GM19467 (cell line): Measurements from ENCODE around the gene POP7.
"Not testable (repeated sequence)": the region's sequence is repeated elsewhere in the genome, so short reads cannot be mapped to it uniquely, and the experiment has no call there.

Experiments
- ATAC-seq: cut with Tn5 transposase; IDR thresholded peaks from one replicate; pipeline ENCODE4 v1.9.1; 2021; ENCODE audit warnings: mild to moderate bottlenecking, moderate library complexity; ENCODE audit not compliant: unreplicated experiment

The POP7 gene

GRCh38 chr7:100723732-100724275 is 17.9 kb downstream of the POP7 start:
- no peak for ATAC-seq

- ATAC-seq, result not testable (repeated sequence)
Observed at GRCh38 chr7:100724364-100724763, 18.4 kb downstream of the POP7 start.

DNA sequence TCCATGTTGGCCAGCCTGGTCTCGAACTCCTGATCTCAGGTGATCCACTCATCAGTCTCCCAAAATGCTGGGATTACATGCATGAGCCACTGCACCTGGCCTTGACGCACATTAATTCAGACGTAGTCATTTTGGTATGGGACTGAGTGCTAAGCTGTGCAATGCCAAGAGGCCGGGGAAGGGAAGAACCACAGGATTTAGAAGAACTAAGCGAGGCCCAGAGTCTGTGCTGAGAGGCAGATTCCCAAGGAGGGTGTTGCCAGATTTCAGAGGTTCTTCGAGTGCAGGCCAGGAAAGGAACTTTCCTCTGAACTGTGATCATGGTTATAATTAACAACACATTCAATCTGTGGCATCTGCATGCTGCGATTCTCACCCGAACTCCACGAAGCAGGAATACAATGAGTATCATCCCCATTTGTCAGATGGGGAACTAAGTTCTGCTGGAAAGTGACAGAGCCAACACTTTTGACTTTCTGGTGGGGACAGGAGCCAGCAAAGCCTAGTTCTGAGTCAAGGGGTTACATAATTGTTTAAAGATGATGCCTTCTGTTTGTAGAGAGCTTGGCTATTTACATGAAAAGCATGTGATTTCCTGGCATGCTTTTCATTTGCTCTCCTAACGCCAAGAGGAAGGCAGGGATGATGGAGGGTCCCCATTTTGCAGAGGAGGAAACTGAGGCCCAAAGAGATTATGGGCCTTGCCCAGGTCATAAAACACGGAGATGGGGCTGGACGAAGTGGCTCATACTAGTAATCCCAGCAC is 21.3 kb downstream of the POP7 start:
- no peak for ATAC-seq

- no peak for ATAC-seq
Observed at GRCh38 chr7:100728196-100728595, 22.3 kb downstream of the POP7 start.

DNA sequence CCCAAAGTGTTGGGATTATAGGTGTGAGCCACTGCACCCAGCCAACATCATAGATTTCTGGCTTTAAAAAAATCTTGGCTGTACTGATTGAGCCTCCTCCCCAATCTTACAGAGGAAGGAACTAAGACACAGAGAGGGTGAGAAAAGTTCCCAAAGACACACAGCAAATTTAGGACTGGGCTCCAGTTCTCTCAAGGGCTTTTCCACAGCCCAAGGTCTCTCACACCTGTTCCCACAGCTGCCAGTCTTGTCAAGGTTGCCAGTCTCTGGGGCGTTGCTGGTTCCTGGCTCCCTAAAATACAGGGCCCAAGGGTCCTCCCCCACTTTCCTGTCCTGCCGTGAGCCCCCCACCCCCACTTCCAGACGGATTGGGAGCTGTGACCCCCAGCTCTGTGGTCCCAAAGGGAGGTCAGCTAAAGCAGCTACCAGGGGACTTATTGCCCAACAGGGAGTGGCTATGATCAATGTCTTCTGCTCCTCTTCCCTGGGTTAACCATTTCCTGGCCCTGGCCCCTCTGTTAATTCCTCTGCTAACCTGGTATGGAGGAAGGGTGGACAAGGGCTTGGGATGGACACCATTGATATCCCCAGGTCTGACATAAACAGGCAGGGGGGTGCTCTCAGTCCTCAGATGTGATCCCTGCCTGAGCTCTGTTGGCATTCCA is 24.3 kb downstream of the POP7 start:
- ATAC-seq, result no peak

- no peak for ATAC-seq
Observed at GRCh38 chr7:100731937-100732636, 26.2 kb downstream of the POP7 start.

GRCh38 chr7:100735730-100736129 is 29.8 kb downstream of the POP7 start:
- no peak for ATAC-seq

DNA sequence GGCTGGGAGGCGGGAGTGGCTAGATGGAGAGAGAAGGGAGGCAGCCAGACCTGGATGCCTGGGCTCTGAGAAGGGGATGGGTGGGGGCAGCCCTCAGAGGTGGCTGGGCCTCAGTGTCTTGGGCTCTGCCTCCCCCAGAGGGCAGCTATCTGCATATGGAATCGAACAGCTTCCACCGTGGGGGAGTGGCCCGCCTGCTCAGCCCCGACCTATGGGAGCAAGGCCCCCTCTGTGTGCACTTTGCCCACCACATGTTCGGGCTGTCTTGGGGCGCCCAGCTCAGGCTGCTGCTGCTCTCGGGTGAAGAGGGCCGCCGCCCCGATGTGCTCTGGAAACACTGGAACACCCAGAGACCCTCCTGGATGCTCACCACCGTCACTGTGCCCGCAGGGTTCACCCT is 30.8 kb downstream of the POP7 start:
- no peak for ATAC-seq

GRCh38 chr7:100739934-100740333 is 34.0 kb downstream of the POP7 start:
- ATAC-seq, result no peak

DNA sequence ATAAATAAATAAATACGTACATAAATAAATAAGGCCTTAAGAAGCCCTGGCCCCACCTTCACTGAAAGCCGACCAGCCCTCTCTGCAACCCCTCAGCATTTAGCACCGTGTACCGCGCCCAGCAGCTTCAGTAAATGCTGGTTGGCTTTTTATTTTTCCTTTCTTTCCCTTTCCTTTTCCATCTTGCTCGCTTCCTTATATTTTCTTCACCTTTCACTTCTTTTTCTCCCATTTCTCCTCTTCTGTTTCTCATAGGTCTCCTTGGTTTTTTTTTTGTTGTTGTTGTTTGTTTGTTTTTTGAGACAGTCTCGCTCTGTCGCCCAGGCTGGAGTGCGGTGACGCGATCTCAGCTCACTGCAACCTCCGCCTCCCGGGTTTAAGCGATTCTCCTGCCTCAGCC is 38.7 kb downstream of the POP7 start:
- ATAC-seq, result no peak

- no peak for ATAC-seq
Observed at GRCh38 chr7:100745184-100745583, 39.3 kb downstream of the POP7 start.

DNA sequence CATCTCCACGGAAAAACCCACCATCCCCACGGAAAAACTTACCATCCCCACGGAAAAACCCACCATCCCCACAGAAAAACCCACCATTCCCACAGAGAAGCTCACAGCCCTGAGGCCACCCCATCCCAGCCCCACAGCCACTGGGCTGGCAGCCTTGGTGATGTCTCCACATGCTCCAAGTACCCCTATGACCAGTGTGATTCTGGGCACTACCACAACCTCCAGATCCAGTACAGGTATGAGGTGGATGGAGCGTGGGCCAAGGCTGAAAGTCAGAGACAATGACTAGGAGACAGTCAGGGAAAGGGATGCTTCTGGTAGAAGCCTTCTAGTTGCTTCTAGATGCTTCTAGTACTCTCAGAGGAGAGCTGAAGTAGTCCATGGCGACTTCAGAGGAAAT is 47.1 kb downstream of the POP7 start:
- no peak for ATAC-seq

DNA sequence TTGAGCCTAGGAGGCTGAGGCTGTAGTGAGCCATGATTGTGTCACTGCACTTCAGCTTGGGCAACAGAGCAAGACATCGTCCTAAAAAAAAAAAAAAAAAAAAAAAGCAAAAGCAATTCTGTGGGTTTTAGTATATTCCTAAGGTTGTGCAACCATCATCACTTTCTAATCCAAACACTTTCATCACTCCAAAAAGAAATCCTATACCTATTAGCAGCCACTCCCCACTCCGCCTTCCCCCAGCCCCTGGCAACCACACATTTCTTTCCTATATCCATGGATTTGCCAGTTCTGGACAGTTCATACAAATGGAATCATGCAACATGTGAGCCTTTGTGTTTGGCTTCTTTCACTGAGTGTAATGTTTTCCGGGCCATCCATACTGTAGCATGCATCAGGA is 47.8 kb downstream of the POP7 start:
- ATAC-seq, result no peak
